ENCODE results near the gene MMP15. TPM values are rescaled to one million over a fixed set of nuclear protein-coding genes. Genes with fewer than 3 reads are reported as not detected.

The MMP15 gene
- total and polyA plus RNA-seq, 4 donors = 7.0 to 38.8 (median 21.4) TPM

DNA sequence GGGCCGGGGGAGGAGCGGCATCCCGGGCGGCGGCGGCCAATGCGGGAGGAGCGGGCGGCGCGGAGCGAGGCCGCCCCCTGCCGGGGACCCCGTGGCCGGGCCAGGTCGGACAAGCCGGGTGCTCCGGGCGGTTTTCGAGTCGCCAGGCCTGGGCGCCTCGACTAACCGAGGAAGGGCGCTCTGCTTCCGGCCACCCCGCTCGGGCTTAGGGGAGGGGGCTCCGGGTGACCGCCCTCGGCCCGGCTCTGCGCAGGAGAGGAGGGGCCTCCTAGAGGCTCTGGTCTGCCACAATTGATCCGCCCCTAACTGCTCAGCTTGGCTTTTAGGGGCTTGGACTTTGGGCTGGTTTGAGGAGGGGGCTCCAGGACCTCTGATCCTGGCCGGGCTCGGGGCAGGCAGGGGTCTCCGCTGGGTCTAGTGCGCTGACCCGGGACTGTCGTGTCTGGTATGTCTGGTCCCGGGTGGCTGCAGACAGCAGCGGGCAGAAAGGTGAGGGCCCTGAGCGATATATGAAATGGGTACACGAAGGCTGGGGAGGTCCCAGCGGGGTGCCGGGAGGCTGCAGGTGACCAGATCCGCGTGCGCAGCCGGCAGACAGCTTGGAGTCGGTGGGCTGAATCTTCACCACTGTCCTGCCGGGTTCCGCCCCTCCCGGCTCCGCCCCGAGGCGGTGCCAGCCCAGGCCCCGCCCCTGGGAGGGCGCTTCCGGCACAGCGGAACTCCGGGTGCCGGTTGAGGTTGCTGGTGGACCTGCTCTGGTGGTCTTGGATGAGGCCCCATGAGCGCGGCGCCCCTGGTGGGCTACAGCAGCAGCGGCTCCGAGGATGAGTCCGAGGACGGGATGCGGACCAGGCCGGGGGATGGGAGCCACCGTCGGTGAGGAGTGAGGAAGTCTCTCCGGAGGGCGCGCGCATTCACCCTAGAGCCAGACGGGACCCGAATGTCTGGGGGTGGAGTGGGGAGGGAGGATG, 24.6 kb upstream of the MMP15 start, which contains the start of gene USB1:
USB1 (plus strand) TSS at position 702 of the 971 bp plus-strand sequence; CDS start at position 779, 77 bp downstream.
- peak; percentile 91 for DNase-seq (ENCODE audit: low spot score)
- under 1% methylated on average over 81 of the region's 81 CpGs for WGBS
- H3K9ac ChIP-seq (ENCODE audit: low read depth in 1 of 2, low read length in 2 of 2) = peak within 1 kb of the TSS; percentile 41 to 75
- H3K27me3 ChIP-seq (ENCODE audit: control insufficient read depth in 4 of 4, insufficient read depth in 4 of 4, low read length in 3 of 4) = no peaks in the 10 kb centered on the region
- peak within 1 kb of the TSS; percentile 60 to 92 (median 82) for H3K4me3 ChIP-seq (ENCODE audit: low read depth in 1 of 3, low read length in 3 of 3)
- TF ChIP-seq GABPA (IDR thresholded peaks at IDR 0.05 in 1 of 2, conservative IDR thresholded peaks at IDR 0.05 in 1 of 2) (peak in 1 of 2 donors; percentile 81), JUND (IDR thresholded peaks at IDR 0.05) (no peak), SP1 (IDR thresholded peaks at IDR 0.05) (peak; percentile 59), FOXA1 (IDR thresholded peaks at IDR 0.05) (no peak), HNF4A (conservative IDR thresholded peaks at IDR 0.05) (peak in 1 of 2 donors; percentile 5), RXRA (IDR thresholded peaks at IDR 0.05) (peak in 1 of 2 donors; percentile 6), NR2F2 (IDR thresholded peaks at IDR 0.05) (peak; percentile 43), FOXA2 (IDR thresholded peaks at IDR 0.05) (no peak), HNF4G (IDR thresholded peaks at IDR 0.05) (no peak), EGR1 (IDR thresholded peaks at IDR 0.05; ENCODE audit: low read depth in 2 of 2) (no peak), YY1 (IDR thresholded peaks at IDR 0.05) (peak; percentile 53), TAF1 (conservative IDR thresholded peaks at IDR 0.05) (no peak), RAD21 (IDR thresholded peaks at IDR 0.05) (peak; percentile 26 to 39)
- TF ChIP-seq, protein P1, sequence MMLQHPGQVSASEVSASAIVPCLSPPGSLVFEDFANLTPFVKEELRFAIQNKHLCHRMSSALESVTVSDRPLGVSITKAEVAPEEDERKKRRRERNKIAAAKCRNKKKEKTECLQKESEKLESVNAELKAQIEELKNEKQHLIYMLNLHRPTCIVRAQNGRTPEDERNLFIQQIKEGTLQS (IDR thresholded peaks at IDR 0.05) = no peak
- TF ChIP-seq, protein P2, sequence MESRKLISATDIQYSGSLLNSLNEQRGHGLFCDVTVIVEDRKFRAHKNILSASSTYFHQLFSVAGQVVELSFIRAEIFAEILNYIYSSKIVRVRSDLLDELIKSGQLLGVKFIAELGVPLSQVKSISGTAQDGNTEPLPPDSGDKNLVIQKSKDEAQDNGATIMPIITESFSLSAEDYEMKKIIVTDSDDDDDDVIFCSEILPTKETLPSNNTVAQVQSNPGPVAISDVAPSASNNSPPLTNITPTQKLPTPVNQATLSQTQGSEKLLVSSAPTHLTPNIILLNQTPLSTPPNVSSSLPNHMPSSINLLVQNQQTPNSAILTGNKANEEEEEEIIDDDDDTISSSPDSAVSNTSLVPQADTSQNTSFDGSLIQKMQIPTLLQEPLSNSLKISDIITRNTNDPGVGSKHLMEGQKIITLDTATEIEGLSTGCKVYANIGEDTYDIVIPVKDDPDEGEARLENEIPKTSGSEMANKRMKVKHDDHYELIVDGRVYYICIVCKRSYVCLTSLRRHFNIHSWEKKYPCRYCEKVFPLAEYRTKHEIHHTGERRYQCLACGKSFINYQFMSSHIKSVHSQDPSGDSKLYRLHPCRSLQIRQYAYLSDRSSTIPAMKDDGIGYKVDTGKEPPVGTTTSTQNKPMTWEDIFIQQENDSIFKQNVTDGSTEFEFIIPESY (IDR thresholded peaks at IDR 0.05) = no peak
- TF ChIP-seq, protein P3, sequence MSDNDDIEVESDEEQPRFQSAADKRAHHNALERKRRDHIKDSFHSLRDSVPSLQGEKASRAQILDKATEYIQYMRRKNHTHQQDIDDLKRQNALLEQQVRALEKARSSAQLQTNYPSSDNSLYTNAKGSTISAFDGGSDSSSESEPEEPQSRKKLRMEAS (IDR thresholded peaks at IDR 0.05) = no peak
- TF ChIP-seq, protein P4, sequence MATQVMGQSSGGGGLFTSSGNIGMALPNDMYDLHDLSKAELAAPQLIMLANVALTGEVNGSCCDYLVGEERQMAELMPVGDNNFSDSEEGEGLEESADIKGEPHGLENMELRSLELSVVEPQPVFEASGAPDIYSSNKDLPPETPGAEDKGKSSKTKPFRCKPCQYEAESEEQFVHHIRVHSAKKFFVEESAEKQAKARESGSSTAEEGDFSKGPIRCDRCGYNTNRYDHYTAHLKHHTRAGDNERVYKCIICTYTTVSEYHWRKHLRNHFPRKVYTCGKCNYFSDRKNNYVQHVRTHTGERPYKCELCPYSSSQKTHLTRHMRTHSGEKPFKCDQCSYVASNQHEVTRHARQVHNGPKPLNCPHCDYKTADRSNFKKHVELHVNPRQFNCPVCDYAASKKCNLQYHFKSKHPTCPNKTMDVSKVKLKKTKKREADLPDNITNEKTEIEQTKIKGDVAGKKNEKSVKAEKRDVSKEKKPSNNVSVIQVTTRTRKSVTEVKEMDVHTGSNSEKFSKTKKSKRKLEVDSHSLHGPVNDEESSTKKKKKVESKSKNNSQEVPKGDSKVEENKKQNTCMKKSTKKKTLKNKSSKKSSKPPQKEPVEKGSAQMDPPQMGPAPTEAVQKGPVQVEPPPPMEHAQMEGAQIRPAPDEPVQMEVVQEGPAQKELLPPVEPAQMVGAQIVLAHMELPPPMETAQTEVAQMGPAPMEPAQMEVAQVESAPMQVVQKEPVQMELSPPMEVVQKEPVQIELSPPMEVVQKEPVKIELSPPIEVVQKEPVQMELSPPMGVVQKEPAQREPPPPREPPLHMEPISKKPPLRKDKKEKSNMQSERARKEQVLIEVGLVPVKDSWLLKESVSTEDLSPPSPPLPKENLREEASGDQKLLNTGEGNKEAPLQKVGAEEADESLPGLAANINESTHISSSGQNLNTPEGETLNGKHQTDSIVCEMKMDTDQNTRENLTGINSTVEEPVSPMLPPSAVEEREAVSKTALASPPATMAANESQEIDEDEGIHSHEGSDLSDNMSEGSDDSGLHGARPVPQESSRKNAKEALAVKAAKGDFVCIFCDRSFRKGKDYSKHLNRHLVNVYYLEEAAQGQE (IDR thresholded peaks at IDR 0.05) = peak; percentile 22
- TF ChIP-seq, protein P5, sequence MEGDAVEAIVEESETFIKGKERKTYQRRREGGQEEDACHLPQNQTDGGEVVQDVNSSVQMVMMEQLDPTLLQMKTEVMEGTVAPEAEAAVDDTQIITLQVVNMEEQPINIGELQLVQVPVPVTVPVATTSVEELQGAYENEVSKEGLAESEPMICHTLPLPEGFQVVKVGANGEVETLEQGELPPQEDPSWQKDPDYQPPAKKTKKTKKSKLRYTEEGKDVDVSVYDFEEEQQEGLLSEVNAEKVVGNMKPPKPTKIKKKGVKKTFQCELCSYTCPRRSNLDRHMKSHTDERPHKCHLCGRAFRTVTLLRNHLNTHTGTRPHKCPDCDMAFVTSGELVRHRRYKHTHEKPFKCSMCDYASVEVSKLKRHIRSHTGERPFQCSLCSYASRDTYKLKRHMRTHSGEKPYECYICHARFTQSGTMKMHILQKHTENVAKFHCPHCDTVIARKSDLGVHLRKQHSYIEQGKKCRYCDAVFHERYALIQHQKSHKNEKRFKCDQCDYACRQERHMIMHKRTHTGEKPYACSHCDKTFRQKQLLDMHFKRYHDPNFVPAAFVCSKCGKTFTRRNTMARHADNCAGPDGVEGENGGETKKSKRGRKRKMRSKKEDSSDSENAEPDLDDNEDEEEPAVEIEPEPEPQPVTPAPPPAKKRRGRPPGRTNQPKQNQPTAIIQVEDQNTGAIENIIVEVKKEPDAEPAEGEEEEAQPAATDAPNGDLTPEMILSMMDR (IDR thresholded peaks at IDR 0.05; ENCODE audit: low read depth, low read length, missing input control) = peak; percentile 59
- H3K9me3 ChIP-seq (ENCODE audit: control insufficient read depth in 4 of 4, low read length in 3 of 4) = no peaks in the 10 kb centered on the region
- H3K27ac ChIP-seq (ENCODE audit: low read depth in 1 of 2, low read length in 2 of 2) = peak within 1 kb of the TSS; percentile 87 to 92
- peaks cover 13 to 29% (median 17%) of the 10 kb centered on the region in 4 donors for H3K4me1 ChIP-seq (ENCODE audit: control insufficient read depth in 4 of 4, insufficient read depth in 4 of 4, low read length in 3 of 4)
- peaks cover 4 to 21% (median 11%) of the 10 kb centered on the region in 4 donors for H3K36me3 ChIP-seq (ENCODE audit: control insufficient read depth in 4 of 4, insufficient read depth in 3 of 4, low read depth in 1 of 4, low read length in 3 of 4)

Measured in liver (tissue), 9 donors.